Fibroblast of lung (primary cell): Measurements from ENCODE around the gene TOP1.

Experiments
- EZH2 ChIP-seq: IDR thresholded peaks from 2 replicates; pipeline ENCODE4 v1.5.1; 2012; ENCODE audit warnings: low read length, control low read depth, mild to moderate bottlenecking; ENCODE audit errors: missing control alignments
- TF ChIP-seq, protein P1 (sequence below), 2 donors: IDR thresholded peaks in 1 of 2; conservative IDR thresholded peaks in 1 of 2; 1 replicate in 1 of 2; 2 replicates in 1 of 2; pipeline ENCODE4 v1.5.1; 2011 to 2012; ENCODE audit warnings: low read length in 2 of 2, control low read depth in 1 of 2, inconsistent platforms in 1 of 2, low read depth in 1 of 2, mild to moderate bottlenecking in 1 of 2

DNA sequence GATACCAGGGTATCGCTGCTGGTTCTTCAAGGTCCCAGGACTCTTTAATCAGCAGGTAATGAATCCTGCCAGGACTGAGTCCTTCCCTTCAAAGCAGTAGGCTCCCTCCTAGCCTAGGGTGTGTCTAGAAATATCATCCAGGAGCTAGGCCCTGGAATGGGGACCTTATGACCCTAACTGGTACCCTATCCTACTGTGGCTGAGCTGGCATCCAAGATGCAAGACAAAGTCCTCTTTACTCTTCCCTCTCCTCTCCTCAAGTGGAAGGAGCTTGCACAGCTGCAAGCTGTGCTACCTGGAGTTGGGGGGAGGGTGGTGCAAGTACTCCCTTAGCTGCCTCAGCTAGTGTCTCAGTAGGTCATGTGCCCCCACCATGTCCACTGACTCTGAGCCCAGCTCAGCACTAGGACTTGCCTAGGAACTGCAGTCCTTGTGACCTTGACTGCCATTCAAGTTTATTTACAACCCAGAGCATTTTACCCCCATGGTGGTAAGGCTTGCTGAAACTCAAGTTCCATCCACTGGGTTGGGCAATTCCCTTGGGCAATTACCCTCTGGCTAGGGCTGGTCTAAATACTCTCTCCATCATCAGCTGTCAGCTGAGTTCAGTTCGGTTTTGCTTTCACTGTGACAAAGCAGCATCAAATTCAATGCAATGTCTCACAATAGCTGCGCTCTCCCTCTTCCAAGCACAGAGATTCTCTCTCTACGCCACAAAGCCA lies 48.4 kb upstream of the TOP1 start:
- TF ChIP-seq EZH2, result no peak
- TF ChIP-seq, protein P1, sequence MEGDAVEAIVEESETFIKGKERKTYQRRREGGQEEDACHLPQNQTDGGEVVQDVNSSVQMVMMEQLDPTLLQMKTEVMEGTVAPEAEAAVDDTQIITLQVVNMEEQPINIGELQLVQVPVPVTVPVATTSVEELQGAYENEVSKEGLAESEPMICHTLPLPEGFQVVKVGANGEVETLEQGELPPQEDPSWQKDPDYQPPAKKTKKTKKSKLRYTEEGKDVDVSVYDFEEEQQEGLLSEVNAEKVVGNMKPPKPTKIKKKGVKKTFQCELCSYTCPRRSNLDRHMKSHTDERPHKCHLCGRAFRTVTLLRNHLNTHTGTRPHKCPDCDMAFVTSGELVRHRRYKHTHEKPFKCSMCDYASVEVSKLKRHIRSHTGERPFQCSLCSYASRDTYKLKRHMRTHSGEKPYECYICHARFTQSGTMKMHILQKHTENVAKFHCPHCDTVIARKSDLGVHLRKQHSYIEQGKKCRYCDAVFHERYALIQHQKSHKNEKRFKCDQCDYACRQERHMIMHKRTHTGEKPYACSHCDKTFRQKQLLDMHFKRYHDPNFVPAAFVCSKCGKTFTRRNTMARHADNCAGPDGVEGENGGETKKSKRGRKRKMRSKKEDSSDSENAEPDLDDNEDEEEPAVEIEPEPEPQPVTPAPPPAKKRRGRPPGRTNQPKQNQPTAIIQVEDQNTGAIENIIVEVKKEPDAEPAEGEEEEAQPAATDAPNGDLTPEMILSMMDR (conservative IDR thresholded peaks at IDR 0.05 in 1 of 2, IDR thresholded peaks at IDR 0.05 in 1 of 2; ENCODE audit: low read depth in 1 of 2, low read length in 2 of 2), result no peak
